Esophagus squamous epithelium (tissue), 5 donors: Measurements from ENCODE around the gene RPTOR. TPM values are rescaled to one million over a fixed set of nuclear protein-coding genes. Genes with fewer than 3 reads are reported as not detected.

ENCODE experiments used
- DNase-seq: peaks from one replicate; lab custom pipeline; 2025; lab: John Stamatoyannopoulos, UW
- H3K27ac ChIP-seq, 4 donors: fragments of 200-600 bp; sonication (generic); one replicate each; pipeline ENCODE4 v1.5.1; 2016 to 2019; ENCODE audit warnings: mild to moderate bottlenecking in 1 of 4
- H3K27me3 ChIP-seq, 4 donors: fragments of 200-600 bp; sonication (generic); 1 replicate in 3 of 4; 2 replicates in 1 of 4; pipeline versions ENCODE4 v1.5.1 to v1.6.0; 2017 to 2021; ENCODE audit warnings: antibody characterized with exemption in 1 of 4
- H3K36me3 ChIP-seq, 3 donors: fragments of 200-600 bp; sonication (generic); one replicate each; pipeline ENCODE4 v1.5.1; 2016 to 2019
- H3K4me1 ChIP-seq, 3 donors: fragments of 200-600 bp; sonication (generic); one replicate each; pipeline ENCODE4 v1.5.1; 2017 to 2019
- H3K4me3 ChIP-seq, 4 donors: fragments of 200-600 bp; sonication (generic); 1 replicate in 3 of 4; 2 replicates in 1 of 4; pipeline ENCODE4 v1.5.1; 2016 to 2019; ENCODE audit warnings: mild to moderate bottlenecking in 2 of 4, moderate library complexity in 1 of 4
- H3K9me3 ChIP-seq, 3 donors: fragments of 200-600 bp; sonication (generic); one replicate each; pipeline ENCODE4 v1.5.1; 2016 to 2019
- POLR2A ChIP-seq, 4 donors: fragments of 450-650 bp; IDR thresholded peaks; one replicate each; pipeline ENCODE4 v1.6.1; 2017; ENCODE audit warnings: antibody characterized with exemption in 4 of 4, mild to moderate bottlenecking in 4 of 4, moderate library complexity in 3 of 4
- WGBS, 2 donors: methylation state at CpG; one replicate each; pipeline ENCODE4 v1.1.5; 2018; 5-methylcytosine and 5-hydroxymethylcytosine counted together
- intact Hi-C: fragments of 100-400 bp; cut with DNase I; formaldehyde crosslinking; loops from one replicate; pipeline ENCODE4 v1.15.0; 2022
- total RNA-seq, 4 donors: library from RNA; depleted of rRNA; stranded (reverse); fragments of >200 nt; gene quantifications; one replicate each; pipeline ENCODE4 v1.1.0, GENCODE V29; 2016
- TF ChIP-seq, protein P1 (sequence below), 6 experiments: fragments of 450-650 bp in 4 of 6; fragments of 200-600 bp in 2 of 6; sonication (generic) in 2 of 6; IDR thresholded peaks; one replicate each; pipeline ENCODE4 v1.5.1; 2016 to 2019; ENCODE audit warnings: antibody characterized with exemption in 6 of 6, mild to moderate bottlenecking in 4 of 6, moderate library complexity in 4 of 6
- donor health status: DM: yes; HTN: yes; CAD: no.

RPTOR gene
- total RNA-seq, 4 donors from 2014 or later = 11.7 to 27.8 (median 22.8) TPM

DNA sequence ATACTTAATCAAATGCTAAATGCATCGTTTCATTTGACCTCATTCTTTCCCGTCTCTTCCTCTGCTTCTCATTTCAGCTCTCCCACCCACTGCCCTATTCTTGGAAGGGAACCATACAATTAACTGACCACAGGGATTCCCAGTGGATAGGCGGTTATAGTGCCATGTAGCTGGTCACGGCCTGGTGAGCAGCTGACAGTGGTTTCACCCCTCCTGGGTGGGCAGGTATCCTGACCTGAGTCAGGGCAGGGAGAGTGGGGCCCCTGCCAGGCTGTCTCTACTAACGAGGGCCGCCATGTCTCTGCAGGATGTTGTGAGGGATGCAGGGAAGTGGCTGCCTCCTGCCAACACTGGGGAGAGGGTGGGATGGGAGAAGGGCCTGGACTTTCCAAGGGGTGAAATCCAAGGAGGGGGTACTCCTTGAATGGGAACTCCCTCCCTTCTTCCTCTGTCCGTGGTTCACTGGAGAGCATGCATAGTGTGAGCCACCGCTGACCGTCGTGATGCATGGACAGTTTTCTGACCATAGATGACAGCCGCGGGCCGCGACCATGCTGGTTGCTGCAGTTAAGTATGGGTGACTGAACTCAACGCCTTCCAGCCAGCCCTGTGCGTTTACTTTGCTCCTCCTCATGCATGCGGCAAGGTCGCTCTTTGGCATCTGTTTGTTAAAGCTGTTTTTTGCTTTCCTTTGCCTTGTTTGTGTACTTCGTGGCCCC lies 95.9 kb downstream of the RPTOR start:
- no peaks in the 10 kb centered on the region for H3K4me1 ChIP-seq
- no peak overlapping the region for H3K4me3 ChIP-seq
- H3K36me3 ChIP-seq = peaks cover 0 to 9% (median 0%) of the 10 kb centered on the region in 3 donors
- TF ChIP-seq POLR2A (IDR thresholded peaks at IDR 0.05) = no peak
- H3K27ac ChIP-seq = no peak overlapping the region
- intact Hi-C loops = no loop called here
- no peak for DNase-seq
- no peaks in the 10 kb centered on the region for H3K9me3 ChIP-seq
- no peaks in the 10 kb centered on the region for H3K27me3 ChIP-seq
- 96 to 98% methylated on average over 17 to 18 of the region's 19 CpGs for WGBS, 2 donors

DNA sequence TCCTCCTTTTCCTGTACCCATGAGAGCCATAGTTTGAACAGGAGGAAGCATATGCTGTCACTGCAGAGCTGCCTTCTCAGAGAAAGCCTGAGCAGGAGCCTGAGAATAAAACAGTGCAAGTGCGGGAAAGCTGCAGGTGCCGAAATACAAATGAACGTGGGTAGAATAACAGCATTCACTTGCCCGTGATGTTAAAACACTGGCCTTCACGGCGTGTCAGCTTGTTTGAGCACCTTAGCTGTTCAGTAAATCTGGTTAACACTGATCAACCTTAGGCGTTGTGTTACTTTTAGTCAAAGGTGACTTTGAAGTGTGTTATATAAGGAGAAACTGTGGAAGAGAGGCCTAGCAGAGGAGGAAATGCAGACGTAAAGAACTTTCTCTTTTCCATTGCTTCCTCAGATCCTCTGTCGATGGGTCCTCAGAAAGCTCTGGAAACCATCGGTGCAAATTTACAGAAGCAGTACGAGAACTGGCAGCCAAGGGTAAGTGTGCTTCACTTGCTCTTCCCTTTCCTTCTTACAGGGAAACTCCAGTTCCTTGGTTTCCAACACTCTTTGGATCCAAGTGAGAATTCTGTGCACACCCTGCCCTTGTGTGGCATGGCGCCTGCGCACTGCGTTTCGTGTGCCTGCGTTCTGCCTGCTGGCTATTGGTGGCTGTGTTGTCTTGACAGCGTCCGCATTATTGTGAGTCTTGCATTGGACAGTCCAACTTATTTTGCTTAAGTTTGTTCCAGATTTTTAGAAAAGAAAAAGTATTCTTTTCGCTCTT lies 98.9 kb downstream of the RPTOR start:
- no peak for TF ChIP-seq POLR2A (IDR thresholded peaks at IDR 0.05)
- TF ChIP-seq, protein P1, sequence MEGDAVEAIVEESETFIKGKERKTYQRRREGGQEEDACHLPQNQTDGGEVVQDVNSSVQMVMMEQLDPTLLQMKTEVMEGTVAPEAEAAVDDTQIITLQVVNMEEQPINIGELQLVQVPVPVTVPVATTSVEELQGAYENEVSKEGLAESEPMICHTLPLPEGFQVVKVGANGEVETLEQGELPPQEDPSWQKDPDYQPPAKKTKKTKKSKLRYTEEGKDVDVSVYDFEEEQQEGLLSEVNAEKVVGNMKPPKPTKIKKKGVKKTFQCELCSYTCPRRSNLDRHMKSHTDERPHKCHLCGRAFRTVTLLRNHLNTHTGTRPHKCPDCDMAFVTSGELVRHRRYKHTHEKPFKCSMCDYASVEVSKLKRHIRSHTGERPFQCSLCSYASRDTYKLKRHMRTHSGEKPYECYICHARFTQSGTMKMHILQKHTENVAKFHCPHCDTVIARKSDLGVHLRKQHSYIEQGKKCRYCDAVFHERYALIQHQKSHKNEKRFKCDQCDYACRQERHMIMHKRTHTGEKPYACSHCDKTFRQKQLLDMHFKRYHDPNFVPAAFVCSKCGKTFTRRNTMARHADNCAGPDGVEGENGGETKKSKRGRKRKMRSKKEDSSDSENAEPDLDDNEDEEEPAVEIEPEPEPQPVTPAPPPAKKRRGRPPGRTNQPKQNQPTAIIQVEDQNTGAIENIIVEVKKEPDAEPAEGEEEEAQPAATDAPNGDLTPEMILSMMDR (IDR thresholded peaks at IDR 0.05) = no peak
- no peak for DNase-seq
- no peaks in the 10 kb centered on the region for H3K27me3 ChIP-seq
- H3K27ac ChIP-seq = no peak overlapping the region
- H3K4me3 ChIP-seq = no peak overlapping the region
- intact Hi-C loops = no loop called here
- H3K36me3 ChIP-seq = peaks cover 0 to 9% (median 0%) of the 10 kb centered on the region in 3 donors
- H3K4me1 ChIP-seq = no peaks in the 10 kb centered on the region
- WGBS, 2 donors = 92 to 95% methylated on average over 19 of the region's 19 CpGs
- H3K9me3 ChIP-seq = no peaks in the 10 kb centered on the region

DNA sequence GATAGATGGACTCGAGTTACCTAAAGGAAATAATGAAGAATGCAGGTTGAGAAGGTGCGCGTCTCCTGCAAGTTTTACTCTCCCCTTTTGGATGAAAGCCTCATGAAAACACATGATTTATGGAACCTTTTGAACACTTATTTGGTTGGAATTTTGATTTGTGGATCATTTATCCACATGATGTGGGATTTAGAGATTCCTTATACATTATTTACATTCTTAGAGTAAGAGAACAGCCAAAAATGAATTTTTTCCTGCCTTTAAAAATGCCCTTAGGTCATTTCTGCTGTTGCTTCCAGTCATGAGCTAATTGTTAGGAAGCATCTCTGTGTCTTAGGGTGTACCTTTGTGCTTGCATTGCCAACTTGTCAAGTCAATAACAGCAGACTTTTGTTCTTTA lies 99.9 kb downstream of the RPTOR start:
- Histone ChIP-seq H3K27me3 (no peaks in the 10 kb centered on the region), H3K27ac (no peak overlapping the region), H3K36me3 (peaks cover 0 to 9% (median 0%) of the 10 kb centered on the region in 3 donors), H3K9me3 (no peaks in the 10 kb centered on the region), H3K4me3 (no peak overlapping the region), H3K4me1 (peaks cover 0 to 8% (median 4%) of the 10 kb centered on the region in 3 donors)
- DNase-seq = no peak
- intact Hi-C loops = no loop called here
- 94% methylated on average over 3 of the region's 3 CpGs for WGBS, 2 donors
- no peak for TF ChIP-seq POLR2A (IDR thresholded peaks at IDR 0.05)
- TF ChIP-seq, protein P1 (IDR thresholded peaks at IDR 0.05) = no peak

DNA sequence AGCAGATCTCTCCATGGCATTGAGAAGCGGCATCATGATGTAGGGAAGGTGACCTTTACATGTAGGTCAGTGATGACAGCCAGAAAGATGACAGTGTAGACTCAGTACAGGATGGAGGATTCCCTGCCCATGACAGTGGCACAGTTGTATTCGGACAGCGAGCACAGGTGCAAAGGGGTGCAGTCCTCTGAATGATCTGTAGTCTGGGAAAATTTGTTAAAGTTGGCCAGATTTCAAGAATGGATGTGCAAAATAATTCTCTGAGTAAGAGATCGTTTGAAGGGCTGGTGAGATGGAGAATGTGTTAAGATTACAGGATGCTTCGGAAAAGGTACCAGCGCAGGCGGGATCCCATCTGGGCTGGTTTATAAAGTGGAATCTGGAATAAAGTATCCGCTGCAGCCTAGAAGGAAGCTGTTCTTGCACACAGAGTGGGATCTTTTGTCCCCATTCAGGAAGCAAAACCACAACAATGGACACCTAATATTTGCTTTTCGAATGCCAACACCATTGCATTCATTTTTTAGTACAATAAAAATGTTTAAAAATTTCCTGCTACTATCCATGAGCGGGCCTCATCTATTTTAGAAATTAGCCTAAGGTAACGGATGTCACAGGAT lies 101.2 kb downstream of the RPTOR start:
- WGBS, 2 donors = 81 to 92% methylated on average over 10 to 11 of the region's 11 CpGs
- TF ChIP-seq POLR2A (IDR thresholded peaks at IDR 0.05) = no peak
- Histone ChIP-seq H3K36me3 (peaks cover 0 to 9% (median 0%) of the 10 kb centered on the region in 3 donors), H3K9me3 (no peaks in the 10 kb centered on the region), H3K27ac (no peak overlapping the region), H3K4me1 (peaks cover 0 to 20% (median 8%) of the 10 kb centered on the region in 3 donors), H3K4me3 (no peak overlapping the region), H3K27me3 (no peaks in the 10 kb centered on the region)
- DNase-seq = no peak
- intact Hi-C loops = no loop called here

DNA sequence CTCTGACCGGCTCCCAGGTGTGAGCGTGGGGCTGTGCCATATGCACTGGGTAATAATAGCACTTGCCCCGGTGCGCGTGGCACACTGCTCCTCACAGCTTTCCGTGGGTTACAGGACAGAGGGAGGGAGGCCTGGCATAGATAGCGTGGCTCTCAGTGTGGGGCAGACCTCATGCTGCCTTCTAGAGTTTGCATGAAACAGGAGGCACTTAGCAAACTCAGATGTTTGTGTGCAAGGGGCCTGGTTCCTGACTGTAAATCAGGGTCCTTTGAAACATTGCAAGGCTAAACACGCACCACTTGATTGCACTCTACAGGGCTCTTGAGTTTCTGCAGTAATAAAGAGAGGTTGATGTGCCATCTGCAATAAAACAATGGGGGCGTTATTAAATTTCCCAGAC lies 101.7 kb downstream of the RPTOR start:
- 96 to 100% methylated on average over 5 to 7 of the region's 9 CpGs for WGBS, 2 donors
- Histone ChIP-seq H3K4me3 (no peak overlapping the region), H3K27me3 (no peaks in the 10 kb centered on the region), H3K27ac (no peak overlapping the region), H3K9me3 (no peaks in the 10 kb centered on the region), H3K36me3 (peaks cover 0 to 9% (median 0%) of the 10 kb centered on the region in 3 donors), H3K4me1 (peaks cover 0 to 20% (median 8%) of the 10 kb centered on the region in 3 donors)
- TF ChIP-seq POLR2A (IDR thresholded peaks at IDR 0.05) = no peak
- TF ChIP-seq, protein P1 (IDR thresholded peaks at IDR 0.05) = no peak
- intact Hi-C loops = no loop called here
- DNase-seq = no peak
